PC-9 (cell line): ENCODE measurements around the gene IDI1. TPM values are rescaled to one million over a fixed set of nuclear protein-coding genes. Genes with fewer than 3 reads are reported as not detected.
A peak's percentile ranks its signal among the peaks of the same experiment; 100 is the strongest.

Experiments
- BruUV-seq: library from RNA; stranded (reverse); fragments of 400-500 nt; replicated peaks from 2 replicates; lab custom pipeline; 2021; lab: Mats Ljungman, UMichigan
- CTCF ChIA-PET: fragments of 300-600 bp; sonication (Branson Sonifier 250); formaldehyde crosslinking; loops from one replicate; lab custom pipeline; 2022; ENCODE audit warnings: antibody characterized with exemption; lab: Charles Lee
- POLR2A ChIA-PET: fragments of 300-600 bp; sonication (Branson Sonifier 250); formaldehyde crosslinking; loops from one replicate; lab custom pipeline; 2022; ENCODE audit warnings: antibody characterized with exemption; ENCODE audit not compliant: unreplicated experiment; lab: Charles Lee
- DNase-seq, 2 experiments: peaks; one replicate each; pipeline versions ENCODE4 v3.0.0 to v3.0.0-alpha.2; 2015 to 2022; ENCODE audit warnings: mixed read lengths in 1 of 2
- H2AFZ ChIP-seq: fragments of 200-600 bp; sonication (generic); 2 replicates; pipeline ENCODE4 v1.8.1; 2017; ENCODE audit warnings: antibody characterized with exemption
- H3F3A ChIP-seq: fragments of 200-600 bp; sonication (generic); 2 replicates; pipeline ENCODE4 v1.8.1; 2017; ENCODE audit warnings: antibody characterized with exemption, mild to moderate bottlenecking, low read depth; ENCODE audit not compliant: insufficient read depth
- H3K27ac ChIP-seq: fragments of 200-600 bp; sonication (generic); 2 replicates; pipeline ENCODE4 v1.6.1; 2016; ENCODE audit warnings: mixed run types
- H3K27me3 ChIP-seq: fragments of 200-600 bp; sonication (generic); 2 replicates; pipeline ENCODE4 v1.6.1; 2016; ENCODE audit warnings: low read depth, mixed run types; ENCODE audit not compliant: insufficient read depth
- H3K36me3 ChIP-seq: fragments of 200-600 bp; sonication (generic); 2 replicates; pipeline ENCODE4 v1.6.1; 2016; ENCODE audit warnings: low read depth, mixed run types
- H3K4me1 ChIP-seq: fragments of 200-600 bp; sonication (generic); replicated peaks from 2 replicates; pipeline ENCODE4 v1.6.1; 2016; ENCODE audit warnings: mixed run types; ENCODE audit not compliant: insufficient read depth
- H3K4me2 ChIP-seq: fragments of 200-600 bp; sonication (generic); 2 replicates; pipeline ENCODE4 v1.6.1; 2017; ENCODE audit warnings: mixed run types
- H3K4me3 ChIP-seq: fragments of 200-600 bp; sonication (generic); 2 replicates; pipeline ENCODE4 v1.6.1; 2016; ENCODE audit warnings: mixed run types
- H3K79me2 ChIP-seq: fragments of 200-600 bp; sonication (generic); 2 replicates; pipeline ENCODE4 v1.6.1; 2017; ENCODE audit warnings: low read depth, mixed run types
- H3K9me2 ChIP-seq: fragments of 200-600 bp; sonication (generic); 2 replicates; pipeline ENCODE4 v1.8.1; 2017; ENCODE audit warnings: mild to moderate bottlenecking; ENCODE audit not compliant: insufficient read depth
- H3K9me3 ChIP-seq: fragments of 200-600 bp; sonication (generic); 2 replicates; pipeline ENCODE4 v1.8.1; 2016; ENCODE audit warnings: low read depth; ENCODE audit not compliant: insufficient read depth
- H4K20me1 ChIP-seq: fragments of 200-600 bp; sonication (generic); 2 replicates; pipeline ENCODE4 v1.8.1; 2017; ENCODE audit not compliant: insufficient read depth
- CTCF ChIP-seq: fragments of 200-600 bp; sonication (generic); conservative IDR thresholded peaks from 2 replicates; pipeline ENCODE4 v1.6.1; 2017; ENCODE audit warnings: mixed run types, antibody characterized with exemption, mild to moderate bottlenecking, moderate library complexity
- EZH2 ChIP-seq: fragments of 200-600 bp; sonication (generic); IDR thresholded peaks from 2 replicates; pipeline ENCODE4 v1.8.0; 2017; ENCODE audit warnings: antibody characterized with exemption, low read depth
- intact Hi-C: fragments of 100-400 bp; cut with micrococcal nuclease; formaldehyde crosslinking; loops from one replicate; pipeline ENCODE4 v1.10.0; 2022; ENCODE audit not compliant: unreplicated experiment
- total RNA-seq: library from RNA; stranded (reverse); gene quantifications from 2 replicates; pipeline ENCODE4 v1.2.3, GENCODE V29; 2021

IDI1 gene
- total RNA-seq, 1 experiment from 2014 or later: 57.7 TPM

DNA sequence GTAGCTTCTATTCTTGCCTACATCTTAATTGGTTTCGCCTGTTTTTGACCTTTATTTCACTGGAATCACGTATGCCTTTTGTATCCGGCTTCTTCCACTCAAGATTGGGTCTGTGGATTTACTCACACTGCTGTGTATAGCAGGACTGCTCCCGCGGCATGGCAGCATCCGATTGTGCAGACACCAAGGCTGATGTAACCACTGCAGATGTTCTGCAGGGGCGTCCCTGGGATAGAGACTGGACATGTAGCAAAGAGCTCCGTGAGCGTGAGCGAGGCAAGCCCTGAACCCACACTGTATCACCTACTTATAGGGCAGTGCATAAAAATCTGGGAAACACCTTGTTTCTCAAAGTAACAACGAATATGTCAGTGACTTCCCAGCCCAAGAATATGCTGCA lies 11.8 kb downstream of the IDI1 start:
- Histone ChIP-seq H3K36me3 (0 out of 2 replicates have a peak, but pooled peaks cover 4% of the 10 kb centered on the region), H3K9me3 (no peaks in the 10 kb centered on the region), H3K4me1 (no peaks in the 10 kb centered on the region), H3K27ac (no peak overlapping the region), H3K4me2 (no peak overlapping the region), H3K9me2 (no peaks in the 10 kb centered on the region), H3K4me3 (no peak overlapping the region), H3K27me3 (no peaks in the 10 kb centered on the region), H4K20me1 (no peaks in the 10 kb centered on the region), H2AFZ (no peak overlapping the region), H3K79me2 (no peaks in the 10 kb centered on the region), H3F3A (peaks cover 12% of the 10 kb centered on the region)
- TF ChIP-seq EZH2: no peak
- no peak for TF ChIP-seq CTCF
- no TSS peak for BruUV-seq
- ChIA-PET CTCF (no interaction called here), POLR2A (no interaction called here)
- no peak for DNase-seq
- intact Hi-C loops: no loop called here

- Histone ChIP-seq H3K36me3 (0 out of 2 replicates have a peak, but pooled peaks cover 4% of the 10 kb centered on the region), H3K4me3 (no peak overlapping the region), H3K9me3 (no peaks in the 10 kb centered on the region), H3K4me1 (no peaks in the 10 kb centered on the region), H3F3A (peaks cover 8% of the 10 kb centered on the region), H3K27me3 (no peaks in the 10 kb centered on the region), H2AFZ (no peak overlapping the region), H3K27ac (no peak overlapping the region), H3K4me2 (no peak overlapping the region), H4K20me1 (no peaks in the 10 kb centered on the region), H3K79me2 (no peaks in the 10 kb centered on the region), H3K9me2 (no peaks in the 10 kb centered on the region)
- ChIA-PET CTCF (no interaction called here), POLR2A (interaction anchor here (0.6 to 0.8 kb wide), 2 partner anchors 12 to 105 kb away, joined by 3 to 4 read pairs; partner anchors contain the start of genes IDI1 and LARP4B)
- intact Hi-C loops: no loop called here
- peak; percentile 49 to 51 for DNase-seq
- BruUV-seq: no TSS peak
- TF ChIP-seq EZH2 (no peak), CTCF (no peak)
Observed at GRCh38 chr10:1036341-1036791, 12.6 kb downstream of the IDI1 start.

DNA sequence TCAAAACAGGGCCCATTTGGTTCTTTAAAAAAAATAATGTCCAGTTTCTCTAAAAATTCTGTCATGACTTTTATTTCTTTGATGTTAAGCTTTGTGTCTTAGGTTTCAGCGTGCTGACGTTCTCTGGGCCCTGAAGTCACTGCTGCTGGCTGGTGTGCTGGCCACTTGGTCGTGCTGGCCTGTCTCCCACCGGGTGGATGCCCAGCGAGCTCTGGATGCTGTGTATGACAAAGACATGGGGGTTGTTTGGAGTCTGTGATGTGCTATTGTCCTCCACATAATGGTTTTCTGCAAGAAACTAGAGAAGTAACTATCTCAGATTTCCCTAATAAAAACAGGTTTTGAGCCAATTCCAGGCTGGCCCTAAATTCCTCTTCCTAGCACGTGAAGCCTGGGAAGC lies 13.7 kb downstream of the IDI1 start:
- Histone ChIP-seq H3K27me3 (no peaks in the 10 kb centered on the region), H3K4me3 (no peak overlapping the region), H2AFZ (no peak overlapping the region), H3K9me2 (no peaks in the 10 kb centered on the region), H3K4me1 (no peaks in the 10 kb centered on the region), H4K20me1 (no peaks in the 10 kb centered on the region), H3K79me2 (no peaks in the 10 kb centered on the region), H3F3A (peaks cover 2% of the 10 kb centered on the region; the same call in 1 of the 2 replicates), H3K36me3 (no peaks in the 10 kb centered on the region), H3K4me2 (no peak overlapping the region), H3K9me3 (no peaks in the 10 kb centered on the region), H3K27ac (no peak overlapping the region)
- BruUV-seq: no TSS peak
- intact Hi-C loops: no loop called here
- TF ChIP-seq CTCF: no peak
- no peak for TF ChIP-seq EZH2
- no peak for DNase-seq
- ChIA-PET POLR2A (no interaction called here), CTCF (interaction anchor here (0.6 kb wide), 1 partner anchor 9 kb away, joined by 3 read pairs; no protein-coding TSS in a partner anchor)
